ENCODE results near the gene PSMB3. TPM values are rescaled to one million over a fixed set of nuclear protein-coding genes. Genes with fewer than 3 reads are reported as not detected.

The PSMB3 gene
- total and polyA plus RNA-seq, 9 of the 15 experiments (the other 6 are each of a cell fraction or from before 2014, with no cell fraction given): 460 to 2,775 (median 574) TPM

DNA sequence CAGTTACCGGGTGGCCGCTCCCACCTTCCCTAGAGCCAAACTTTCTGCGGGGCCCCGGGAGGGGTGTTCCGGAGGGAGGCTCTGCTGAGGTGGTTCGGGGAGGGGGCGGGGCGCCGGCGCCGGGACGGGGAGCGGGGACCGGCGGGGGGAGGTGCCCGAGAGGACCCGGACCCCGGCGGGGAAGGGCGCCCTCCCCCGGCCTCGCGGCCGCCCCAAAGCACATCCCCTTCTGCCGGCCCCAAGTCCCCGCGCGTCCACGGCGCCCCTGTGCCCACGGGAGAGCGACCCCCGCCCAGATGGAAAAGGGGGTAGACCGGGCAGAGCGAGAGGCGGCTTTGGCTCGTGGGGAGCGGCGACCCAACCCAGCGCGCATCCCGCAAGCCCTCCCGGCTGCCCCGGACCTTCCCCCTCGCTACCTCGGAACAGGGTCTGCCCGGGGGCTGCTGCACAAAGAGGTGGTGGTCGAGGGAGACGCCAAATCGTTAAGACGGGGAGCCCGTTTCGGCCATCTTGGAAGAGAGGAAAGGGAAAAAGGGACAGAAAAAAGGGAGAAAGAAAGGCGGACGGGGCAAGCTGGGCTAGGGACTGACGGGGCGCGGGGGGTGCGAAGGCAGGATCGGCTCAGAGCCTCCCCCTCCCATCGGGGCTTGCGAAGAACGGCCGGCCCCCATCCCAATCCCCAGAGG, 4.9 kb upstream of the PSMB3 start (continued):
- TF ChIP-seq SAFB2 (IDR thresholded peaks at IDR 0.05; ENCODE audit: borderline replicate concordance, low read depth, low read length, severe bottlenecking) (no peak), RFX7 (CRISPR knock-in tag; IDR thresholded peaks at IDR 0.05) (no peak), LEF1 (IDR thresholded peaks at IDR 0.05) (no peak), ETS2 (tag; IDR thresholded peaks at IDR 0.05; ENCODE audit: borderline replicate concordance, poor library complexity, severe bottlenecking) (no peak), NELFE (IDR thresholded peaks at IDR 0.05; ENCODE audit: insufficient read depth, insufficient read length) (no peak), ELF4 (CRISPR knock-in tag; IDR thresholded peaks at IDR 0.05) (0 out of 2 replicates have a peak, but pooled peaks have one; percentile 23), HDAC1 (IDR thresholded peaks at IDR 0.05) (peak in 1 of 2 experiments; percentile 49; a peak in 1 of 4 replicates), ZNF224 (CRISPR knock-in tag; IDR thresholded peaks at IDR 0.05) (no peak), SMARCE1 (IDR thresholded peaks at IDR 0.05) (peak; percentile 35; the same call in 1 of the 2 replicates), ZFX (CRISPR knock-in tag; IDR thresholded peaks at IDR 0.05) (0 out of 2 replicates have a peak, but pooled peaks have one; percentile 18), SMAD2 (IDR thresholded peaks at IDR 0.05; ENCODE audit: low read depth, low read length) (no peak), ZNF24 (IDR thresholded peaks at IDR 0.05) (no peak), RBM34 (IDR thresholded peaks at IDR 0.05; ENCODE audit: borderline replicate concordance, insufficient read depth, low read length) (no peak), ZNF764 (CRISPR knock-in tag; IDR thresholded peaks at IDR 0.05; ENCODE audit: low read depth) (no peak), ZZZ3 (IDR thresholded peaks at IDR 0.05) (no peak)
- TF ChIP-seq, protein P1, sequence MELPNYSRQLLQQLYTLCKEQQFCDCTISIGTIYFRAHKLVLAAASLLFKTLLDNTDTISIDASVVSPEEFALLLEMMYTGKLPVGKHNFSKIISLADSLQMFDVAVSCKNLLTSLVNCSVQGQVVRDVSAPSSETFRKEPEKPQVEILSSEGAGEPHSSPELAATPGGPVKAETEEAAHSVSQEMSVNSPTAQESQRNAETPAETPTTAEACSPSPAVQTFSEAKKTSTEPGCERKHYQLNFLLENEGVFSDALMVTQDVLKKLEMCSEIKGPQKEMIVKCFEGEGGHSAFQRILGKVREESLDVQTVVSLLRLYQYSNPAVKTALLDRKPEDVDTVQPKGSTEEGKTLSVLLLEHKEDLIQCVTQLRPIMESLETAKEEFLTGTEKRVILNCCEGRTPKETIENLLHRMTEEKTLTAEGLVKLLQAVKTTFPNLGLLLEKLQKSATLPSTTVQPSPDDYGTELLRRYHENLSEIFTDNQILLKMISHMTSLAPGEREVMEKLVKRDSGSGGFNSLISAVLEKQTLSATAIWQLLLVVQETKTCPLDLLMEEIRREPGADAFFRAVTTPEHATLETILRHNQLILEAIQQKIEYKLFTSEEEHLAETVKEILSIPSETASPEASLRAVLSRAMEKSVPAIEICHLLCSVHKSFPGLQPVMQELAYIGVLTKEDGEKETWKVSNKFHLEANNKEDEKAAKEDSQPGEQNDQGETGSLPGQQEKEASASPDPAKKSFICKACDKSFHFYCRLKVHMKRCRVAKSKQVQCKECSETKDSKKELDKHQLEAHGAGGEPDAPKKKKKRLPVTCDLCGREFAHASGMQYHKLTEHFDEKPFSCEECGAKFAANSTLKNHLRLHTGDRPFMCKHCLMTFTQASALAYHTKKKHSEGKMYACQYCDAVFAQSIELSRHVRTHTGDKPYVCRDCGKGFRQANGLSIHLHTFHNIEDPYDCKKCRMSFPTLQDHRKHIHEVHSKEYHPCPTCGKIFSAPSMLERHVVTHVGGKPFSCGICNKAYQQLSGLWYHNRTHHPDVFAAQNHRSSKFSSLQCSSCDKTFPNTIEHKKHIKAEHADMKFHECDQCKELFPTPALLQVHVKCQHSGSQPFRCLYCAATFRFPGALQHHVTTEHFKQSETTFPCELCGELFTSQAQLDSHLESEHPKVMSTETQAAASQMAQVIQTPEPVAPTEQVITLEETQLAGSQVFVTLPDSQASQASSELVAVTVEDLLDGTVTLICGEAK (IDR thresholded peaks at IDR 0.05): peak; percentile 56; the same call in 1 of the 2 replicates
- TF ChIP-seq, protein P1 (CRISPR knock-in tag; IDR thresholded peaks at IDR 0.05): no peak
- TF ChIP-seq, protein P2, sequence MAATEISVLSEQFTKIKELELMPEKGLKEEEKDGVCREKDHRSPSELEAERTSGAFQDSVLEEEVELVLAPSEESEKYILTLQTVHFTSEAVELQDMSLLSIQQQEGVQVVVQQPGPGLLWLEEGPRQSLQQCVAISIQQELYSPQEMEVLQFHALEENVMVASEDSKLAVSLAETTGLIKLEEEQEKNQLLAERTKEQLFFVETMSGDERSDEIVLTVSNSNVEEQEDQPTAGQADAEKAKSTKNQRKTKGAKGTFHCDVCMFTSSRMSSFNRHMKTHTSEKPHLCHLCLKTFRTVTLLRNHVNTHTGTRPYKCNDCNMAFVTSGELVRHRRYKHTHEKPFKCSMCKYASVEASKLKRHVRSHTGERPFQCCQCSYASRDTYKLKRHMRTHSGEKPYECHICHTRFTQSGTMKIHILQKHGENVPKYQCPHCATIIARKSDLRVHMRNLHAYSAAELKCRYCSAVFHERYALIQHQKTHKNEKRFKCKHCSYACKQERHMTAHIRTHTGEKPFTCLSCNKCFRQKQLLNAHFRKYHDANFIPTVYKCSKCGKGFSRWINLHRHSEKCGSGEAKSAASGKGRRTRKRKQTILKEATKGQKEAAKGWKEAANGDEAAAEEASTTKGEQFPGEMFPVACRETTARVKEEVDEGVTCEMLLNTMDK (IDR thresholded peaks at IDR 0.05; ENCODE audit: borderline replicate concordance, insufficient read depth, low read depth, low read length, poor library complexity, severe bottlenecking): peak; percentile 63

Measured in K562 (cell line).